Neural progenitor cell (in vitro differentiated cells): ENCODE results near the gene FOSB. TPM values are rescaled to one million over a fixed set of nuclear protein-coding genes. Genes with fewer than 3 reads are reported as not detected.

ENCODE experiments used
- DNase-seq: peaks from one replicate; pipeline ENCODE4 v3.0.0-alpha.2; 2016; ENCODE audit warnings: low spot score
- H2AFZ ChIP-seq: fragments of 200-600 bp; sonication (generic); replicated peaks from 2 replicates; pipeline ENCODE4 v1.6.1; 2016; ENCODE audit warnings: antibody characterized with exemption
- H3F3A ChIP-seq: fragments of 200-600 bp; sonication (generic); 2 replicates; pipeline ENCODE4 v1.6.1; 2016; ENCODE audit warnings: antibody characterized with exemption, low read depth
- H3K27ac ChIP-seq: fragments of 200-600 bp; sonication (generic); 2 replicates; pipeline ENCODE4 v1.5.1; 2016; ENCODE audit warnings: mild to moderate bottlenecking
- H3K27me3 ChIP-seq: fragments of 200-600 bp; sonication (generic); 2 replicates; pipeline ENCODE4 v1.6.1; 2016; ENCODE audit warnings: mild to moderate bottlenecking, moderate library complexity
- H3K36me3 ChIP-seq: fragments of 200-600 bp; sonication (generic); 2 replicates; pipeline ENCODE4 v1.5.1; 2016
- H3K4me1 ChIP-seq: fragments of 200-600 bp; sonication (generic); 2 replicates; pipeline ENCODE4 v1.6.1; 2016; ENCODE audit warnings: mixed run types
- H3K4me2 ChIP-seq: fragments of 200-600 bp; sonication (generic); 2 replicates; pipeline ENCODE4 v1.6.1; 2016
- H3K4me3 ChIP-seq: fragments of 200-600 bp; sonication (generic); 2 replicates; pipeline ENCODE4 v1.5.1; 2016
- H3K79me2 ChIP-seq: fragments of 200-600 bp; sonication (generic); 2 replicates; pipeline ENCODE4 v1.6.1; 2016; ENCODE audit warnings: low read depth
- H3K9ac ChIP-seq: fragments of 200-600 bp; sonication (generic); 2 replicates; pipeline ENCODE4 v1.6.1; 2016
- H3K9me3 ChIP-seq: fragments of 200-600 bp; sonication (generic); 2 replicates; pipeline ENCODE4 v1.5.1; 2016; ENCODE audit warnings: low read depth
- H4K20me1 ChIP-seq: fragments of 200-600 bp; sonication (generic); 2 replicates; pipeline ENCODE4 v1.6.1; 2016; ENCODE audit warnings: low read depth
- H3K27ac Mint-ChIP-seq: 3 replicates; pipeline ENCODE4 v1.8.0; 2021; ENCODE audit warnings: mixed read lengths
- H3K27me3 Mint-ChIP-seq: 2 replicates; pipeline ENCODE4 v1.8.0; 2022; ENCODE audit warnings: low read depth, mild to moderate bottlenecking, inconsistent platforms, moderate library complexity, mixed read lengths; ENCODE audit not compliant: insufficient read depth
- H3K36me3 Mint-ChIP-seq: 3 replicates; pipeline ENCODE4 v1.8.0; 2021; ENCODE audit warnings: mixed read lengths
- H3K4me1 Mint-ChIP-seq: 3 replicates; pipeline ENCODE4 v1.8.0; 2021; ENCODE audit warnings: mixed read lengths
- H3K4me3 Mint-ChIP-seq: 3 replicates; pipeline ENCODE4 v1.8.0; 2021; ENCODE audit warnings: mild to moderate bottlenecking, moderate library complexity, mixed read lengths
- H3K9me3 Mint-ChIP-seq: 3 replicates; pipeline ENCODE4 v1.8.0; 2020; ENCODE audit warnings: mixed read lengths
- CTCF ChIP-seq: fragments of 200-600 bp; sonication (generic); IDR thresholded peaks from 2 replicates; pipeline ENCODE4 v1.5.1; 2017; ENCODE audit warnings: antibody characterized with exemption, mild to moderate bottlenecking
- EZH2 ChIP-seq: fragments of 200-600 bp; sonication (generic); IDR thresholded peaks from 2 replicates; pipeline ENCODE4 v1.6.1; 2017; ENCODE audit warnings: antibody characterized with exemption, mild to moderate bottlenecking, moderate library complexity
- EZH2phosphoT487 ChIP-seq: fragments of 200-600 bp; sonication (generic); IDR thresholded peaks from 2 replicates; pipeline ENCODE4 v1.6.1; 2017; ENCODE audit warnings: antibody characterized with exemption
- total RNA-seq: library from RNA; depleted of rRNA; stranded (reverse); fragments of >200 nt; gene quantifications from 2 replicates; pipeline ENCODE4 v1.2.3, GENCODE V29; 2015; ENCODE audit warnings: low replicate concordance

Gene FOSB
- total RNA-seq, 1 donor from 2014 or later, result 2.3 TPM

GRCh38 chr19:45517641-45518468, 50.1 kb downstream of the FOSB start:
- Histone ChIP-seq H2AFZ (no peak overlapping the region), H3K9me3 (no peaks in the 10 kb centered on the region), H3K27me3 (no peaks in the 10 kb centered on the region), H3K4me1 (no peaks in the 10 kb centered on the region), H3K36me3 (no peaks in the 10 kb centered on the region), H3K27ac (no peak overlapping the region), H3K79me2 (peaks cover 29% of the 10 kb centered on the region), H3K9ac (no peak overlapping the region), H3K4me3 (no peak overlapping the region), H4K20me1 (peaks cover 38% of the 10 kb centered on the region), H3K4me2 (no peak overlapping the region), H3F3A (peaks cover 5% of the 10 kb centered on the region)
- H3K27me3 Mint-ChIP-seq, result no peaks in the 10 kb centered on the region
- no peak for DNase-seq
- no peaks in the 10 kb centered on the region for H3K9me3 Mint-ChIP-seq
- H3K27ac Mint-ChIP-seq, result no peak overlapping the region
- peaks cover 4% of the 10 kb centered on the region for H3K4me1 Mint-ChIP-seq
- TF ChIP-seq EZH2phosphoT487 (no peak), CTCF (no peak), EZH2 (no peak)
- H3K4me3 Mint-ChIP-seq, result no peak overlapping the region
- peaks cover 6% of the 10 kb centered on the region for H3K36me3 Mint-ChIP-seq

- Mint-ChIP-seq H3K36me3 (peaks cover 6% of the 10 kb centered on the region), H3K27ac (no peak overlapping the region), H3K4me1 (peaks cover 4% of the 10 kb centered on the region), H3K4me3 (no peak overlapping the region), H3K9me3 (no peaks in the 10 kb centered on the region), H3K27me3 (peaks cover 2% of the 10 kb centered on the region)
- Histone ChIP-seq H3K9me3 (no peaks in the 10 kb centered on the region), H3K79me2 (peaks cover 23% of the 10 kb centered on the region), H2AFZ (no peak overlapping the region), H3K4me3 (no peak overlapping the region), H3K9ac (no peak overlapping the region), H3K4me1 (no peaks in the 10 kb centered on the region), H3K27ac (no peak overlapping the region), H3K4me2 (no peak overlapping the region), H3K27me3 (no peaks in the 10 kb centered on the region), H4K20me1 (peaks cover 37% of the 10 kb centered on the region), H3K36me3 (no peaks in the 10 kb centered on the region), H3F3A (peaks cover 9% of the 10 kb centered on the region)
- no peak for TF ChIP-seq EZH2phosphoT487
- TF ChIP-seq CTCF, result no peak
- TF ChIP-seq EZH2, result no peak
- no peak for DNase-seq
Measured at GRCh38 chr19:45518469-45518826, 50.7 kb downstream of the FOSB start.

- no peak overlapping the region for H2AFZ ChIP-seq
- no peak overlapping the region for H3K4me3 ChIP-seq
- H3K36me3 ChIP-seq, result no peaks in the 10 kb centered on the region
- DNase-seq, result no peak
- peaks cover 2% of the 10 kb centered on the region for H3K27me3 Mint-ChIP-seq
- no peak overlapping the region for H3K4me2 ChIP-seq
- TF ChIP-seq CTCF (no peak), EZH2phosphoT487 (no peak), EZH2 (no peak)
- no peak overlapping the region for H3K27ac ChIP-seq
- H3K79me2 ChIP-seq, result no peaks in the 10 kb centered on the region
- H3K27me3 ChIP-seq, result no peaks in the 10 kb centered on the region
- peaks cover 18% of the 10 kb centered on the region for H3F3A ChIP-seq
- H3K4me1 Mint-ChIP-seq, result no peaks in the 10 kb centered on the region
- no peaks in the 10 kb centered on the region for H3K9me3 ChIP-seq
- no peak overlapping the region for H3K27ac Mint-ChIP-seq
- H3K9me3 Mint-ChIP-seq, result no peaks in the 10 kb centered on the region
- H3K36me3 Mint-ChIP-seq, result peaks cover 14% of the 10 kb centered on the region
- H3K4me1 ChIP-seq, result no peaks in the 10 kb centered on the region
- no peak overlapping the region for H3K9ac ChIP-seq
- peaks cover 10% of the 10 kb centered on the region for H4K20me1 ChIP-seq
- H3K4me3 Mint-ChIP-seq, result no peak overlapping the region
Measured at GRCh38 chr19:45522010-45522941, 54.5 kb downstream of the FOSB start.
